Tongue (tissue), 2 donors: ENCODE data around the gene TSPAN15. TPM values are rescaled to one million over a fixed set of nuclear protein-coding genes. Genes with fewer than 3 reads are reported as not detected.
"Not testable (repeated sequence)": the region's sequence is repeated elsewhere in the genome, so short reads cannot be mapped to it uniquely, and the experiment has no call there.

Experiments
- DNase-seq: peaks from one replicate; pipeline ENCODE4 v3.0.0-alpha.2; 2015
- total RNA-seq: library from RNA; depleted of rRNA; stranded (reverse); fragments of >200 nt; gene quantifications from one replicate; pipeline ENCODE4 v1.2.3, GENCODE V29; 2014

The TSPAN15 gene
- total RNA-seq, 1 donor from 2014 or later, result 64.6 TPM

DNA sequence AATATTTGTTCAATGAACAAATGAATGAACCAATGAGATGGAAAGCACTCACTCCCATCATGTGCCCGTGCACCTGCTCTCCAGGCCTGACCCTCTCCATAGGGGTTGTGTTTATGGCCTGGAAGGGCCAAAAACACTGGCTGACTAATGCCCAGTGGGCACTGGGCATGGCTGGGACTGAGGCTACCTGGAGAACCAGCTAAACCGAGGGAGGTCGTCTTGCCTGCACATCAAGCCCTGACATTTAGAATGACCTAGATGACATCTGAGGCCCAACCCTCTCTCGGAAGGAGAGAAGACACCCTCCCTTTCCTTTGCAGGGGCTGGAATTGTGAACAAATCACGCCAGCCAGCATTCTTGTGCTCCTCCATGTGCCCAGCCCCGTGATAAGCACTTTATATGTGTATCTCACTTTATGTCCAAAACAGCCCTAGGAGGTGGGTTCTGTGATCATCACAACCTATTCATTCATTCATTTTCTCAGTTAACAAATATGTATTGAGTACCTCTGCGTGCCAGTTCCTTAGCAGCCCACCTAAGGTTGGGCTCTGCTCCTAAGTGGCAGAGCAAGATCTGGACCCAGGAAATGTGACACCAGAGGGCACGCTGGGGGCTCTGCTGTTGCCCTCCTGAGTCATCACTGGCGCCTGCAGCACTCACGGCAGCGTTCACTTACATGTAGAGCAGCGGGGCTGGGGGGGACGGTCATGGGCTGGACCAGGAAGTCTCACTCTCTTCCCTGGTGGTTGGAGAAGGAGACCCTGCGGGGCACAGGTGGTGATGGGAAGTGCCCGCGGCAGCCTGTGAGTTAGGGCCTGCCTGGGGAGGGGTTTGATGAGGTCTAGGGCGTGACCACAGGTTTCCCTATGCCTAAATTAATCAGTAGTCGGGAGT is 52.0 kb downstream of the TSPAN15 start:
- no peak for DNase-seq

DNA sequence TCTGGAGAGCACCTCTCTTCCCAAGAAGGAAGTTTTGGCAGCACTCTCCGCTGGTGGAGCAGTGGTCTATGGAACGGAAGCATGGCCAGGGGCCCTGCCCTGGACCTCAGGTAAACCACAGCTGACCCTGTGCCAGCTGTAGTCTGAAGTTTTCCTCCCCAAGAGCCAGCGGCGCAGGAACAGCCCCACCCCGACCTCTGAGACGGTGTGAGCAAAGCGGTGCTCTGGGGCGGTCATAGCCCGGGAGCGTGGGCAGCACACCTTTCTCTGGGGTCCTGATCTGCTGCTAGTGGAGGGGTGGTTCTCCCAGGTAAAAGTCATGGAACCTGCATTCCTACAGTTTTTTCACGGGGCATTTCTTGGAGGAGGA is 52.6 kb downstream of the TSPAN15 start:
- no peak for DNase-seq

DNA sequence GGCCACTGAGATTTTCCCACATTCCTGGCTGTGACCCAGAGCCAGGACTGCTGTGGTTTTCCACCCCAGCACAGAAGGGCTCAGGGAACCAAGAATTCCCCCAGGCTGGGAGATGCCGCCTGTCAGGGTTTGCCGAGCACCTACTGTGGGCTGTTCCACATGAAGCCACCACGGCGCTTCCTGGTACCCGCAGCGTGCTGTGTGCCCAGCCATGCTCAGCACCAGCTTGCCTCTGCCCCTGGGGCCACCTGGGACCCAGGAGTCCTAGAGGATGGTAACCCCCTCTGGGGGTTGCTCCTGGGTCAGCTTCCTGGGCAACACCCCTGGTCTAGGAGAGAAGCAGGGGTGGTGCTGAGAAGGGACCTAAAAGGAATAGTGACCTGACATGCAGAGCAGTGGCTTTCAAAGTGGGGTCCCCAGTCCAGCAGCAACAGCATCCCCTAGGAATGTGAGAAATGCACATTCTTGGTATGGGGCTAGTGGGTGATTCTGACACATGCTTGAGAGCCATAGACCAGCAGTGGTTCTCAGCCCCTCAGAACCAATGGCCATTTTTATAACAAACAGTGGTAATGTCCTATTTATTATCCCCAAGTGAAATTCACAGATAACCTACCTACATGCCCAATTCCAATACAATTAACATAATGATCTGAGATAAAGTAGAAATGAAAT is 53.4 kb downstream of the TSPAN15 start:
- DNase-seq, result no peak

DNA sequence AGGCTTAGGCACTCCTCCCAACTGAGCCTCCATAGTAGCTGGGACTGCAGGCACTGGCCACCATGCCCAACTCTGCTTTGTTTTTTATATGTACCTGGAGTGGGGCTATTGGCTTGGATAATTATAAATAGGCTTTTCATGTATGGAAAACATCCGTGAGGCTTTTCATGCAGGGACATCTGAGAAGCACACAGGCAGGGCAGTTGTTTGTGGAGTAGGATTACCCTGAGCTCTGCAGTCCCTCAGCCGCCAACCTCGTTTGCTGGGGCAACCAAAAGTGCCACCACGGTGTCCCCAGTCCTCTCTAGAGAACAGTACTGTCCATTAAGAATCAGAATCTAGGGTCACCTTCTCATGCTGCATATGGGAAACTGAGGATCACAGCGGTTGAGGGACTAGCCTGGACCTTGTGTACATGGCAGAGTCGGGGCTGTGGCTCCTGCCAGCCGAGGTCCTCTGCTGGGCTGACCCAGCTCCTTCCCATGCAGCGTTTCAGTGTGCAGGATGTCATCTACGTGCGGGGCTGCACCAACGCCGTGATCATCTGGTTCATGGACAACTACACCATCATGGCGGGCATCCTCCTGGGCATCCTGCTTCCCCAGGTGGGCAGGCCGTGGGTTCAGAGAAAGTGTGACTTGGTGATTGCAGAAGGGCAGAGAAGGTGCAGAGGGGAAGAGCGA is 54.5 kb downstream of the TSPAN15 start:
- no peak for DNase-seq

DNA sequence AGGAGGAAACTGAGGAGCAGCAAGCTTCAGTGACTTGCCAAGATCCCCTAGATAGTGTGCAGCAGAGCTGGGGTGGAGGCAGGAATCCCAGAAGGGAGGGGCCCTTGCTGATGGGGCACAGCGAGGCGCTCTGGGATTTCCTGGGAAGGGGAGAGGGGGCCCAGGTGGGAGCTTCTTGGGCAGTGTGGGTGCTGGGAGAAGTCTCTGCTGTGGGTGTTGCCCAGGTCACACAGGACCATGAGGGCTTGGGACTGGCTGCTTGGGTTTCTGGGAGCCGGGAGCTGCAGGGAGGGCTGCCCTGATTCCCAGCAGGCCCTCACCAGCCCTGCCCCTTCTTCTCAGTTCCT is 55.2 kb downstream of the TSPAN15 start:
- DNase-seq, result no peak

DNA sequence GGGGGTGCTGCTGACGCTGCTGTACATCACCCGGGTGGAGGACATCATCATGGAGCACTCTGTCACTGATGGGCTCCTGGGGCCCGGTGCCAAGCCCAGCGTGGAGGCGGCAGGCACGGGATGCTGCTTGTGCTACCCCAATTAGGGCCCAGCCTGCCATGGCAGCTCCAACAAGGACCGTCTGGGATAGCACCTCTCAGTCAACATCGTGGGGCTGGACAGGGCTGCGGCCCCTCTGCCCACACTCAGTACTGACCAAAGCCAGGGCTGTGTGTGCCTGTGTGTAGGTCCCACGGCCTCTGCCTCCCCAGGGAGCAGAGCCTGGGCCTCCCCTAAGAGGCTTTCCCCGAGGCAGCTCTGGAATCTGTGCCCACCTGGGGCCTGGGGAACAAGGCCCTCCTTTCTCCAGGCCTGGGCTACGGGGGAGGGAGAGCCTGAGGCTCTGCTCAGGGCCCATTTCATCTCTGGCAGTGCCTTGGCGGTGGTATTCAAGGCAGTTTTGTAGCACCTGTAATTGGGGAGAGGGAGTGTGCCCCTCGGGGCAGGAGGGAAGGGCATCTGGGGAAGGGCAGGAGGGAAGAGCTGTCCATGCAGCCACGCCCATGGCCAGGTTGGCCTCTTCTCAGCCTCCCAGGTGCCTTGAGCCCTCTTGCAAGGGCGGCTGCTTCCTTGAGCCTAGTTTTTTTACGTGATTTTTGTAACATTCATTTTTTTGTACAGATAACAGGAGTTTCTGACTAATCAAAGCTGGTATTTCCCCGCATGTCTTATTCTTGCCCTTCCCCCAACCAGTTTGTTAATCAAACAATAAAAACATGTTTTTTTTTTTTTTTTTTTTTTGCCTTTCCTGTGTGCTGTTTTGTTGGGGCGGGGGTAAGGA is 55.8 kb downstream of the TSPAN15 start:
- DNase-seq, result no peak

DNA sequence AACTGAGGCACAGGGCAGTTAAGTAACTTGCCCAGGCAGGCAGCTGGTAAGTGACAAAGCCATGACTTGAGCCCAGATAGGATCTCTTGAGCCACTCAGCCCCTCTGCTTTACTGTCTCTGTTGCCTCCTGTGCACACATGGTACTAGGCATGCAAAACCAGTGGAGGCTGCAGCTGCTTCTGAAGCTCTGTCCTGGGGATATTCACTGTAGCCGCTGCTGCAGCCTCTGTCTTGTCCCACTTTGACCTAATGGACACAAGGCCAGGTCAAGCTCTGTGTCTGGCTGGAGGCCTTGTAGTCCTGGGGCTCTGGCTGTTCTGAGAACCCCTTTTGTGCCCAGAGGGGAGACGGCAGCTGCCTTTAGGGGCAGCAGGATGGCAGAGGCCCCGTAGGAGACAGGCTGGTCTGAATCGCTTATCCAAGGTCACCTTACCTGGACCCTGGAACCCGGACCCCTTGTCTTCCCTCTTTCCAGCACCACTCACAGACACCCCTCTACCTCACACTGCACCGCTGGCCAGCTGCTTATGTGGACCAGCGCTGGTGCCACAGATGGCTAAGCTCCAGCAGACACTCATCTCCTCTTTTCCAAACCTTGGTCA is 57.6 kb downstream of the TSPAN15 start:
- DNase-seq, result no peak

DNA sequence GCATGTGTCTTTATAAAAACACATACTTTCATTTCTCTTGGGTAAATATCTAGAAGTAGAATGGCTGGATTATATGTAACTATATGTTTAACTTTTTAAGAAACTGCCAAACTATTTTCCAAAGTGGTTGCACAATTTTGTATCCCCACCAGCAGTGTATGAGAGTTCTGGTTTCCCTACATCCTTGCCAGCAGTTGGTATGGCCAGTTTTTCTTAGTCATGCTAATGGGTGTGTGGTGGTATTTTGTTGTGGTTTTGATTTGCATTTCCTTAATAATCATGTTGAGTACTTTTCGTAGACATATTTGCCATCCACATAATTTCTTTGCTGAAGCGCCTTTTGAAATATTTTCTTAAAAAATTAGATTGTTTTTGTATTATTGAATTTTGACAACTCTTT is 61.6 kb downstream of the TSPAN15 start:
- DNase-seq, result no peak

DNA sequence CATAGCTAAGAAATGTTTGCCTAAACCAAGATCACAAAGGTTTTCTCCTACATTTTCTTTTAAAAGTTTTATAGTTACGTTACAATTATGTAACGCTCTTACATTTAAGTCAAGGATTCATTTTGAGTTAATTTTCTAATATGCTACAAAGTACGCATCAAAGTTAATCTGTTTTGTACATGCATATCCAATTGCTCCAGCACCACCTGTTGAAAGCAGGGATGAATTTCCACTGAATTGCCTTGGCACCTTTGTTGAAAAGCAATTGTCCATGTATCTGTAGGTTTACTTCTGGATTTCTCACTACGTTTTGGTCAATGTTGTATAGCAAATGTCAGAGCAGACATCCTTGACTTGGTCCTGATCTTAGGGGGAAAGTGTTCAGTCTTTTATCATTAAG is 62.4 kb downstream of the TSPAN15 start:
- no peak for DNase-seq

DNA sequence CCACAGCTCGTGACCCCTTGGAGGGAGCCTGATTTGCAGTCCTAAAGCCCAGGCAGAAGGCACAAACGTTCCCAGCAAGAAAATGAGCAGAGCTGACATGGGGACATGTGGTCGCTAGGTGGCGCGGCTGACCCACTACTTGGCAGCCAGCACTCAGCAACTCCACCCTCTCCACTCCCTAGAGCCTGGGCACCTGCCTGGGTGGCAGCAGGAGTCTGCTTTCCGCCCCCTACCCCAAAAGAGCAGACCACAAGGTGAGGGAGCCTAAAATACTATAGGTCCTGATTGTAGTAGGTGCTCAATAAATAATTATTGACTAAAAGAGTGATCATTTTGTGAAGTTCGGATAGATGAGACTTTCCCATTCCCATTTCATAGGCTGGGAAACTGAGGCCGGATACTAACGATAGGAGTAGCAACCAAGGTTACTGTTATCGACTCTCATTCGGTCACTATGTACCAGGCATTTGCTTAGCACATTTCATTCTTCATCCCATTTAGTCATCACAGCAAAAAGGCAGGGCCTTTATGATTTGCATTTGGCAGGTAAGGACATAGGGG is 64.5 kb downstream of the TSPAN15 start:
- DNase-seq, result peak; percentile 72

DNA sequence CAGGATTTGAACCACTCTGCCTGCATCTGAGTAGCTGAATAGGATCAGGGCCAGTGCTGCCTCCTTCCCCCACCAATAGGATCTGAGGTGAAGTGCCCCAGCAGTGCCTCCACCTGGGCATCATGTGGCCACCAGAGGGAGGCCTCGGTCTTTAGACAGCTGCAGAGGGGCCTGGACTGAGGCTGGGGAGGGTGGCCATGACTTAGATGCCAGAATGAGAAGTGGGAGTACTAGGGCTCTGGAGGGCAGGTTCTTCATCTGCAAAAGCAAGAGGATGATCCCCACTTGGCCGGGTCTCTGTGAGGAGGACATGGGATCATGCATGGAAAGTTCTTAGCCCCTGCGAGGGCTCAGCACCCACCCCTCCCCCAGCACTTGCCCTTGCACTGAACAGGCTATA is 65.1 kb downstream of the TSPAN15 start:
- DNase-seq, result no peak

DNA sequence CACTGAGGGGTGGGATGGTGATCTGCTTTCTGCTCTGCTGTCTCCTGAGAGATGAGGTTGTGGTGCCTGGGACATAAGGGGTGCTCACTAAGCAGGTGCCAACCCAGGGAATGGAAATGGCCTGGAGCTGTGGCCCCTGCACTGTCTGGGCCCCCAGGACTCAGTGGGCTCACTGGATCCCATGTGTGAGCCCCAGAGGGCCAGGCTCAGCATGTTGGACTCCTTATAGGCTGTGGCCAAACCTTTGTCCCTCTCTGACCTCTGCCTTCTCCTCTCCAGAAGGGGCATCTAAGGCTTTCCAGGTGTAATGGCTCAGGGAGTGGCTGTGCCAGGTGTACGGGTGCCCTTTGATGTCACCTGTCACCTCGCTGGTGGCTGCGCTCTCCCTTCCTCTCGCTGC is 65.5 kb downstream of the TSPAN15 start:
- no peak for DNase-seq

DNA sequence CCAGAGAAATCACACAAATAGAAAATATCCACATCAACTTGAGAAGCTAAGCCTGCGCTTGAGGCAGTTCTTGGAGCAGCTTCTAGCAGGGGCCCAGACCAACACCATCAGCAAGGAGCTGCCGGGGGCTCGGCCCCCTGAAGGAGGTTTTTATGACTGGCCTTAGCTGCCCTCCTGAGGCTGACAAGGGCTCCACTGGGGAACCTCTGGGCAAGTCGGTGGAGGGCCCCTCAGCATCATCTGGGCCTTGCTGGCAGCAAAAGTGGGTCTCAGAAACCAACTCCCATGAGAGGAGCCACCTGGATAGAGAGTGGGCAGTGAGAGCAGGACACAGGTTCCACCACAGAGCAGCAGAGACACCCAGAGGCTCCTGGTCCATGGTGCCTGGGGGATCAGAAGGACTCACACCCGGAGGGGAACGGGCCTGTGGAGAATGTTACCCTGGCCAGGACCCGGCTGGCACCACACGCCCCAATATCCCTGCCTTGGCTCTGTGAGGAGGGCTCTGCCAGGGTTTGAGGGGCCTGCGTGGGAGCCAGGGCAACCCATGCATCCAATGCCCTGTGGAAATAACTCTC is 66.1 kb downstream of the TSPAN15 start:
- no peak for DNase-seq

DNA sequence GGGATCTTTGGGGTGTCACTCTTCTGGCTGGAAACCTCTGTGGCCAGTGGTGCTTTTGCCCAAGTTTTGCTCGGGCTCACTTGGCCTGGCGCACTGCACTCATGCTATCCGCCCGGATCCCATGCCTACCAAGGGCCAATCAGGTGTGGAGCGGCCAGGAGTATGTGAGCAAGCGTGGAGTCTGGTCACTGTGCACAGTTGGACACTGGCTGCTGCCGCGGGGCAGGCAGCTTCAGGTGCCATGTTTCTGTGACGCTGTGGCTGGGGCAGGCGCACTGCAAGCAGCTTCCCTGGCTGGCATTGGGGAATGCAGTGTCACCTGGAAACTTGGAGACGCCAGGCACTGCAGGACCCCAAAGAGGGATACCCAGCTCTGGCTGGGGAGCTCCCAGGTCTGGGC is 76.7 kb downstream of the TSPAN15 start:
- no peak for DNase-seq

DNA sequence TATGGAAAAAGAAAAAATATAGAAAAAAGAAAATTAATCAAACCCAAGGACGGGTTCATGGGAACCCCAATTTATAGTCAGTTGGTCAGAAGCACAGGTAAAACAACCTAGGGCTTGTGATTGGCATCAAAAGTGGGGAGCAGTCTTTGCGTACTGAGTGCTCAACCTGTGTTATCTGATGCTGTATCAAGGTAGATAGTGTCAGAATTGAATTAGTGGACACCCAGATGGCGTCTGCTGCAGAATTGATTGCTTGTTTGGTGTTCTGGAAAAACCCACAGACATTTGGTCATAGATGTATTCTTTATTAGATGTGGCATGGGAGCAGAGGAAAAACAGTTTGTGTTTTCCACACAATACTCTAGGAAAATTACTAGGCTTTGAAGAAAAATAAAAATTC is 82.4 kb downstream of the TSPAN15 start:
- DNase-seq, result no peak

DNA sequence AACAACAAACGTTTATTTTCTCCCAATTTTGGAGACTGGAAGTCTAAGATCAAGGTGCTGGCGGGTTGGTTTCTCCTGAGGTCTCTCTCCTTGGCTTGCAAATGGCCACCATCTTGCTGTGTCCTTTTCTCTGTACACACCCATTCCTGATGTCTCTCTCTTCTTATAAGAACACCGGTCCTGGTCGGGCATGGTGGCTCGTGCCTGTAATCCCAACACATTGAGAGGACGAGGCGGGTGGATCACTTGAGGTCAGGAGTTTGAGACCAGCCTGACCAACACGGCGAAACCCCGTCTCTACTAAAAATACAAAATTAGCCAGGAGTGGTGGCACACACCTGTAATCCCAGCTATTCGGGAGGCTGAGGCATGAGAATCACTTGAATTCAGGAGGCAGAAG is 85.3 kb downstream of the TSPAN15 start:
- not testable (repeated sequence) for DNase-seq

DNA sequence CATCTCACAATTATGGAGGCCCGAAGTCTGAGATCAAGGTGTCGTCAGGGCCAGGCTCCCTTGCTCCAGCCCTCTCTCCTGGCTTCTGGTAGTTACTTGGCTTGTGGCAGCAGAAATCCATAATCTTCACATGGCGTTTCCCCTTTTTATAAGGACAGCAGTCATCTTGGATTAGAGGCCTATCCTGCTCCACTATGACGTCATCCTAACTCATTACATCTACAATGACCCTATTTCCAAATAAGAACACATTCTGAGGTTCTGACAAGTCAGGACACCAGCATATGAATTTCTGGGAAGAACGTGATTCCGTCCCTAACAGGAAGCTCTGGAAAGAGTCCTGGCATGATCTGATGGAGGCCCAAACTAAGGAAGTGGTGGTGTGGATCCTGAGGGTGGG is 86.2 kb downstream of the TSPAN15 start:
- no peak for DNase-seq

DNA sequence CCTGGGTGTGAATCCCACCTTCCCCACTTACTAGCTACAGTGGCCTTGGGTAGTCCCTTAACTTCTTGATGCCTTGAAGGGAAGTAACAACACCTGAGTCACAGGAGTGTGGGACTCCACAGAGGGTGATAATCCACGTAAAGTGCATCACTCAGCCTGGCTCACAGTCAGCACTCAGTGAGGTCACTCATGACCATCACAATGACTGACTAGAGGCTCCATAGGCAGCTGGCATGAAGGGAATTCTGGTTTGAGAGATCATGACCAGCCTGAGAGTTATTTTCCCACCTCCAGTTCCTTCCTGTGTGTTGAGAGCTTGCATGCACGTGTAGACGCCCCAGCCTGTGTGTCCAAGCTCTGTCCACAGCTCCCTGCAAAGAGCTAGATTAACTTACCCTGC is 87.2 kb downstream of the TSPAN15 start:
- DNase-seq, result no peak

DNA sequence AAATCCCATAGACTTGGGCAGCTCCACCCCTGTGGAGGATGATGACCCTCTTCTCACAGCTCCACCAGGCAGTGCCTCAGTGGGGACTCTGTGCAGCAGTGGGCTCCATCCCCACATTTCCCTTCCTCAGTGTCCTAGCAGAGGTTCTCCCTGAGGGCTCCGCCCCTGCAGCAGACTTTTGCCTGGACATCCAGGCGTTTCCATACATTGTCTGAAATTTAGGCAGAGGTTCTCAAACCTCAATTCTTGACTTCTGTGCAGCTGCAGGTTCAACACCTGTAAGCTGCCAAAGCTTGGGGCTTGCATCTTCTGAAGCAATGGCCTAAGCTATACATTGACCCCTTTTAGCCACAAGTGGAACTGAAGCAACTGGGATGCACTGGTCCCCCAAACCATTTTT is 90.2 kb downstream of the TSPAN15 start:
- DNase-seq, result no peak

DNA sequence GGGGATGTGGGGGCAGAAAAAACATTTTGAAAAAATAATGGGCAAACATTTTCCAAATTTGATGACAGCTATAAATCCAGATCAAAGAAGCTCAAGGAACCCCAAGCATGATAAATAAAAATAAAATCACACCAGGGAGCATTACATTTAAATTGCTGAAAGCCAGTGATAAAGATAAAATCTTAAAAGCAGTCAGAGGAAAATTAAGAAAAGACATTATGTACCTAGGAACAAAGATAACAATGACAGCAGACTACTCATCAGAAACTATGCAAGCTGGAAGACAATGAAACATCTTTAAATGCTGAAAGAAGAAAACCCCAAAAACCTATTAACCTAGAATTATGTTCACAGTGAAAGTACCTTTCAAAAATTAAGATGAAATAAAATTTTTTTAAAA is 98.7 kb downstream of the TSPAN15 start:
- no peak for DNase-seq

DNA sequence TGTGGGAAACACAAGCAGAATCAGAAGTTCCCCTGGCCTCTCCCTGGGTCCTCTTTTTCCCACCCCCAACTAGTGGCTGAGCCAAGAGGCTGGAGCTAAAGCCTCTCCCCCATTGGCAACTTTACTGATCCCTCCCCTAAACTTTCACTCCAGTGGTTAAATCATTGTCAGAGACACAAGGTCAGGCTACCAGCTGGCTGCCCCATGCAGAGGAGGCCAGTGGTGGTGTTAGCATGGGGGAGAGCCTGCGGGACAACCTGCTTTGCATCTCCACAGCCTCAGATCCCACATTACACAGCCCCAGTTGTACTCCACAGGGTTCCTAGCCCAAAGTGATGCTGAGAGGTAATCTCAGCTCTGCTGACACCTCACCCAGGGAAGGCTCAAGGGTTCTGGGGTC is 101.0 kb downstream of the TSPAN15 start:
- no peak for DNase-seq
